A204.1 (cell line): ENCODE measurements around the gene USP44.
"Not testable (repeated sequence)": the region's sequence is repeated elsewhere in the genome, so short reads cannot be mapped to it uniquely, and the experiment has no call there.

Source experiments
- FAIRE-seq: peaks from 2 replicates; lab custom pipeline; 2012; peaks lifted over from hg19 to GRCh38; lab: Jason Lieb, UNC

USP44 gene

GRCh38 chr12:95506707-95507523 is 44.4 kb downstream of the USP44 start:
- no peak for FAIRE-seq

- FAIRE-seq: no peak
Measured at GRCh38 chr12:95505039-95505438, 46.2 kb downstream of the USP44 start.

- FAIRE-seq: no peak
Measured at GRCh38 chr12:95504140-95504539, 47.1 kb downstream of the USP44 start.

GRCh38 chr12:95499772-95500171 is 51.5 kb downstream of the USP44 start:
- FAIRE-seq: no peak

GRCh38 chr12:95498968-95499367 is 52.3 kb downstream of the USP44 start:
- no peak for FAIRE-seq

- no peak for FAIRE-seq
Measured at GRCh38 chr12:95497031-95497430, 54.2 kb downstream of the USP44 start.

- no peak for FAIRE-seq
Measured at GRCh38 chr12:95495433-95495832, 55.8 kb downstream of the USP44 start.

GRCh38 chr12:95494888-95495287 is 56.4 kb downstream of the USP44 start:
- FAIRE-seq: no peak

- FAIRE-seq: no peak
Measured at GRCh38 chr12:95492462-95492861, 58.8 kb downstream of the USP44 start.

GRCh38 chr12:95487024-95487423 is 64.3 kb downstream of the USP44 start:
- FAIRE-seq: no peak

- no peak for FAIRE-seq
Measured at GRCh38 chr12:95484524-95484923, 66.8 kb downstream of the USP44 start.

- FAIRE-seq: not testable (repeated sequence)
Measured at GRCh38 chr12:95482564-95482963, 68.7 kb downstream of the USP44 start.

- no peak for FAIRE-seq
Measured at GRCh38 chr12:95481888-95482287, 69.4 kb downstream of the USP44 start.

- FAIRE-seq: no peak
Measured at GRCh38 chr12:95481072-95481471, 70.2 kb downstream of the USP44 start.

GRCh38 chr12:95480230-95480629 is 71.0 kb downstream of the USP44 start:
- FAIRE-seq: no peak

- no peak for FAIRE-seq
Measured at GRCh38 chr12:95474660-95474958, 76.7 kb downstream of the USP44 start.

- peak; percentile 94 for FAIRE-seq
Measured at GRCh38 chr12:95473884-95474659, 77.2 kb downstream of the USP44 start, which contains the start of gene METAP2. Gene METAP2 (plus strand): TSS chr12:95474152. CDS start chr12:95474180, 28 bp downstream.

GRCh38 chr12:95473231-95473883 is 77.9 kb downstream of the USP44 start:
- FAIRE-seq: peak; percentile 39

- FAIRE-seq: no peak
Measured at GRCh38 chr12:95470300-95470699, 81.0 kb downstream of the USP44 start.
